H1 (cell line): ENCODE measurements around the gene MAP3K10. TPM values are rescaled to one million over a fixed set of nuclear protein-coding genes. Genes with fewer than 3 reads are reported as not detected.

Experiments used
- CBX8 ChIP-seq: fragments of 300-800, 300-1000 bp; sonication (generic); IDR thresholded peaks from 2 replicates; pipeline ENCODE4 v1.7.1; 2016; ENCODE audit warnings: low read depth, low read length, borderline replicate concordance
- CHD7 ChIP-seq: fragments of 300-600 bp; sonication (generic); IDR thresholded peaks from 2 replicates; pipeline ENCODE4 v1.7.1; 2012; ENCODE audit warnings: low read length, moderate library complexity, mild to moderate bottlenecking, inconsistent platforms; ENCODE audit not compliant: insufficient replicate concordance
- EP300 ChIP-seq, 2 experiments: IDR thresholded peaks; 1 replicate in 1 of 2; 2 replicates in 1 of 2; pipeline ENCODE4 v1.6.1; 2011 to 2012; ENCODE audit warnings: low read depth in 2 of 2, low read length in 2 of 2, mild to moderate bottlenecking in 2 of 2, borderline replicate concordance in 1 of 2, inconsistent platforms in 1 of 2, moderate library complexity in 1 of 2
- PHF8 ChIP-seq: fragments of 200-600 bp; sonication (generic); conservative IDR thresholded peaks from 2 replicates; pipeline ENCODE4 v1.7.1; 2012; ENCODE audit warnings: low read depth, mild to moderate bottlenecking, inconsistent platforms, low read length, moderate library complexity
- SUZ12 ChIP-seq: fragments of 200-600 bp; sonication (generic); IDR thresholded peaks from 2 replicates; pipeline ENCODE4 v1.6.1; 2012; ENCODE audit warnings: mild to moderate bottlenecking, inconsistent platforms, low read length, moderate library complexity, mixed read lengths
- TCF12 ChIP-seq: IDR thresholded peaks from 2 replicates; pipeline ENCODE4 v1.6.1; 2011; ENCODE audit warnings: low read depth, mild to moderate bottlenecking, low read length
- YY1 ChIP-seq: IDR thresholded peaks from 2 replicates; pipeline ENCODE4 v1.6.1; 2011; ENCODE audit warnings: low read depth, mild to moderate bottlenecking, low read length
- polyA plus RNA-seq, 7 experiments: library from polyadenylated mRNA; depleted of rRNA in 3 of 7; stranded (reverse) in 5 of 7; unstranded in 2 of 7; fragments of >200 nt in 5 of 7; fragments of 200-250 nt in 2 of 7; gene quantifications; 1 replicate in 5 of 7; 2 replicates in 1 of 7; 4 replicates in 1 of 7; pipeline versions ENCODE4 v1.2.1 to v1.2.3, GENCODE V29; 2011 to 2013; ENCODE audit warnings: missing spikeins in 2 of 7, mixed read lengths in 2 of 7
- total RNA-seq: library from RNA; stranded (reverse); fragmentation: NEBNext Ultra II Directional; extraction: Animal tissue kit (Norgen Biotek cat#: 25700); gene quantifications from 2 replicates; pipeline ENCODE4 v1.2.1, GENCODE V29; 2021

Gene MAP3K10
- total and polyA plus RNA-seq, 2 of the 8 experiments (the other 6 are each of a cell fraction or from before 2014, with no cell fraction given), result 4.9 to 15.9 TPM

GRCh38 chr19:40241125-40241808, 50.0 kb downstream of the MAP3K10 start (continued):
- TF ChIP-seq CHD7 (no peak), EP300 (IDR thresholded peaks at IDR 0.05; ENCODE audit: borderline replicate concordance in 1 of 2, low read depth in 2 of 2, low read length in 2 of 2) (no peak), YY1 (no peak), PHF8 (no peak), CBX8 (no peak), SUZ12 (no peak), TCF12 (no peak)
- TF ChIP-seq, all 59 proteins: peak for 0
